ENCODE data around the gene SNAP23. TPM values are rescaled to one million over a fixed set of nuclear protein-coding genes. Genes with fewer than 3 reads are reported as not detected.

The SNAP23 gene
- total and polyA plus RNA-seq, 2 experiments from 2014 or later: 13.3 to 31.2 TPM

DNA sequence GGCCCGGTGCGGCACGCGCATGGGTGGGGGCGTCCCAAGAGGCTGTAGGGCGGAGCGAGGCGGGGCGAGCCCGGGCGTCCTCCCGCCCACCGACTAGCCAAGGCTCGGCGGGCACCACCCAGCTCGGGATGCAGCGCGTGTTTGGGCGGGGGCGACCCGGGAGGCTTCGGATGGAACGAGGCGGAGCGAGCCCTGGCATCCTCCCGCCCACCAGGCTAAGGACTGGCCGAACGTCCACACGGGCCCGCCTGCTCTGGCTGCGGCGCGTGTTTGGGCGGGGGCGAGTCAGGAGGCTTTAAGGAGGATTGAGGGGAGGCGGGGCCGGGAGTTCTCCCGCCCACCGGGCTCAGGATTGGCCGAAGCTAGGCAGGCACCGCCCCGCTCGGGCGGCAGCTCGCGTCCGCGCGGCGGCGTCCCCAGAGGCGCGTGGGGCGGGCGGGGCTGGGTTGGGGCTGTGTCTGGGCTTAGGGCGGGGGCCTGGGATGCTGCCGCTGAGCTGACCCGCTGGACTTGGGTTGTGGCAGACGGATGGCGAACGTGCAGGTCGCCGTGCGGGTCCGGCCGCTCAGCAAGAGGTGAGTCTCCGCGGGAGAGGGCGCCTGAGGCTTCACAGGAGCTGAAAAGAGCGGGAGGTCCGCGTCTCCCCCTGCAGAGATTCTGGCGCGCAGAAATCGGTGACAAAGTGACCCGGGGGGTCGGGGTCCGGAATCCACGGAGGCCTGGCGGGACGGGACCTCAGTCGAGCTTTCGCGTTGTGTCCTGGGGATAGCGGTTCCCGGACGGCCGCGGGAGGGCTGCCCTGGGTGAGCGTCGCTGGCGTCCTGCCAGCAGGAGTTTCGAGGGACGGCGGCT lies 80.0 kb downstream of the SNAP23 start, which contains the start of gene STARD9:
Gene STARD9, plus strand, starts transcription at position 419 of the 852 bp plus-strand sequence. Its CDS starts 110 bp downstream, at position 529.
- Histone ChIP-seq H3K27ac (peak within 1 kb of the TSS; percentile 44), H3K27me3 (peaks cover 27% of the 10 kb centered on the region), H3K4me3 (peak within 1 kb of the TSS; percentile 50), H3K4me1 (ENCODE audit: low read depth) (peaks cover 10% of the 10 kb centered on the region), H3K9me3 (ENCODE audit: low read depth) (no peaks in the 10 kb centered on the region), H3K36me3 (no peaks in the 10 kb centered on the region)
- peak; percentile 99 to 100 for DNase-seq (ENCODE audit: low read depth in 1 of 2, low spot score in 1 of 2)
- TF ChIP-seq, protein P1, sequence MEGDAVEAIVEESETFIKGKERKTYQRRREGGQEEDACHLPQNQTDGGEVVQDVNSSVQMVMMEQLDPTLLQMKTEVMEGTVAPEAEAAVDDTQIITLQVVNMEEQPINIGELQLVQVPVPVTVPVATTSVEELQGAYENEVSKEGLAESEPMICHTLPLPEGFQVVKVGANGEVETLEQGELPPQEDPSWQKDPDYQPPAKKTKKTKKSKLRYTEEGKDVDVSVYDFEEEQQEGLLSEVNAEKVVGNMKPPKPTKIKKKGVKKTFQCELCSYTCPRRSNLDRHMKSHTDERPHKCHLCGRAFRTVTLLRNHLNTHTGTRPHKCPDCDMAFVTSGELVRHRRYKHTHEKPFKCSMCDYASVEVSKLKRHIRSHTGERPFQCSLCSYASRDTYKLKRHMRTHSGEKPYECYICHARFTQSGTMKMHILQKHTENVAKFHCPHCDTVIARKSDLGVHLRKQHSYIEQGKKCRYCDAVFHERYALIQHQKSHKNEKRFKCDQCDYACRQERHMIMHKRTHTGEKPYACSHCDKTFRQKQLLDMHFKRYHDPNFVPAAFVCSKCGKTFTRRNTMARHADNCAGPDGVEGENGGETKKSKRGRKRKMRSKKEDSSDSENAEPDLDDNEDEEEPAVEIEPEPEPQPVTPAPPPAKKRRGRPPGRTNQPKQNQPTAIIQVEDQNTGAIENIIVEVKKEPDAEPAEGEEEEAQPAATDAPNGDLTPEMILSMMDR (IDR thresholded peaks at IDR 0.05; ENCODE audit: low read depth, low read length): peak; percentile 2

DNA sequence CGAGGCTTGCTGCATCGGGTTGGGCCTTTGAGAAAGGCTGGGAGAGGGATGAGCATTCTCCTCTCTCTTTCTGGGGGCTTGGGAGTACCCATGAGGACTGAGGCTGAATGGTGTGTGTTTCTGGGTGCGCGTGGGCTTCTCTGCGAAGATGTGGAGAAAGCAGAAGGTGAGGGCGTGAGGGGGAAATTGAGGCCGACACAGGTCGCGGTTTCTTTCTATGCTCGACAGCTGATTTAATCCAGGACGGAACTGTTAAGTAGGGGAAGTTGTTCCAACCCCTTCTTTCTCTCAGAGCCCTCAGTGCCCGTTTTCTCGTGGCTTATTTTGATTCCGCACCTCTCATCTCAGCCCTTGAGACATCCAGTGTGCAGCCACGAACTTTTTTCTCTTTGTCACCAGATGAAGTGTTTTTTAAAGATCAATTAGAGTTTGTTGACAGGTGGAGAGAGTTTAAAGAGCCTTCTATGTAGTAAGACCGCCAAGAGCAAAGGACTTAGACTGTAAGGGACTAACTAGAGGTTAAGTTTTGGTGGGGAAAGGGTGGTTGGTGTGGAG lies 80.7 kb downstream of the SNAP23 start:
- peak overlapping the region; percentile 44 for H3K27ac ChIP-seq
- no peaks in the 10 kb centered on the region for H3K9me3 ChIP-seq (ENCODE audit: low read depth)
- TF ChIP-seq, protein P1 (IDR thresholded peaks at IDR 0.05; ENCODE audit: low read depth, low read length): no peak
- H3K36me3 ChIP-seq: no peaks in the 10 kb centered on the region
- H3K4me1 ChIP-seq (ENCODE audit: low read depth): peaks cover 10% of the 10 kb centered on the region
- H3K4me3 ChIP-seq: peak overlapping the region; percentile 50
- H3K27me3 ChIP-seq: peaks cover 34% of the 10 kb centered on the region
- peak in 1 of 2 donors; percentile 71 for DNase-seq (ENCODE audit: low read depth in 1 of 2, low spot score in 1 of 2)

DNA sequence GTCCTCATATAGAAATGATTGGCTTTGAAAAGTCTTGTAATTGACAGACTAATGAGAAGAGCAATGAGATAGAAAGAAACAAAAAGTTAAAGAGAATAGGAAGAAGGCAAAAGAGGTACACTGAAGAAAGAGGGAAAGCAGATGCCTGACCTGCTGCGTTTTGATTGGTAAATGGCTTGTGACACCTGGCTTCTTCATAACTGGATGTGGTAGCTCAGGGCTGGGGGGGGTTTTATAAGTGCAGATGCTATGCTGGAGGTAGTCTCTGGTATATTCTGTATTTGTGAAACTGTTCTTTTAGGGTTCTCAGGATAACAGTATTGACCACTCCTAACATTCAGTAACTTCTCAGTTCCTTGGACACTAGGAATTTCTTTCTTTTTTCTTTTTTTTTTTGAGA lies 81.3 kb downstream of the SNAP23 start:
- Histone ChIP-seq H3K36me3 (no peaks in the 10 kb centered on the region), H3K4me3 (no peak overlapping the region), H3K27me3 (peaks cover 35% of the 10 kb centered on the region), H3K27ac (no peak overlapping the region), H3K9me3 (ENCODE audit: low read depth) (no peaks in the 10 kb centered on the region), H3K4me1 (ENCODE audit: low read depth) (peaks cover 11% of the 10 kb centered on the region)
- TF ChIP-seq, protein P1 (IDR thresholded peaks at IDR 0.05; ENCODE audit: low read depth, low read length): no peak
- DNase-seq (ENCODE audit: low read depth in 1 of 2, low spot score in 1 of 2): no peak

DNA sequence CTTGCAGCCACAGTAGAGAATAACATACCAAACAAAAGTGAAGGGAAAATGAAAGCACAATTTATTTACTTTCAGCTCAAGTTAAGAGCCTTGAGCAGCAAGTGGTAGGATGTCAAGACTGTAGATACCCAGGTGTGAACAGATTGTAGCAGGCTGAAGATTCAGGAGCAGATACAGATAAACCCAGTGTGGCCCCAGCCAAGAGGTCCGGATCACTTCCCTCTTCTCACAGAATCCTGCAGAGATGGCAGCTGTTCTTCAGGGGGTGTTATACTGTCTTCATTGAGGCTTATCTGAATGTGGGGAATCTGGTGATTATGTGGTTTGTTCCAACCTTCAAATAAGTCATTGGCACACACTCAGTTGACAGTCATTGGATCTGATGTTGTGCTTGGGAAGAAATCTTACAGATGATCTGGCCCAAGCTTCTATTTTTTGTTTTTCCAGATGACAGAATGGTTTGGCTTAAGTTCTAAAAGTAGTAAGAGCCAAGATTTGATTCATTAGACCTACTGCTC lies 82.1 kb downstream of the SNAP23 start:
- Histone ChIP-seq H3K27ac (no peak overlapping the region), H3K27me3 (peaks cover 41% of the 10 kb centered on the region), H3K4me1 (ENCODE audit: low read depth) (peaks cover 13% of the 10 kb centered on the region), H3K9me3 (ENCODE audit: low read depth) (no peaks in the 10 kb centered on the region), H3K4me3 (no peak overlapping the region), H3K36me3 (no peaks in the 10 kb centered on the region)
- TF ChIP-seq, protein P1 (IDR thresholded peaks at IDR 0.05; ENCODE audit: low read depth, low read length): no peak
- DNase-seq (ENCODE audit: low read depth in 1 of 2, low spot score in 1 of 2): peak in 1 of 2 donors; percentile 69

DNA sequence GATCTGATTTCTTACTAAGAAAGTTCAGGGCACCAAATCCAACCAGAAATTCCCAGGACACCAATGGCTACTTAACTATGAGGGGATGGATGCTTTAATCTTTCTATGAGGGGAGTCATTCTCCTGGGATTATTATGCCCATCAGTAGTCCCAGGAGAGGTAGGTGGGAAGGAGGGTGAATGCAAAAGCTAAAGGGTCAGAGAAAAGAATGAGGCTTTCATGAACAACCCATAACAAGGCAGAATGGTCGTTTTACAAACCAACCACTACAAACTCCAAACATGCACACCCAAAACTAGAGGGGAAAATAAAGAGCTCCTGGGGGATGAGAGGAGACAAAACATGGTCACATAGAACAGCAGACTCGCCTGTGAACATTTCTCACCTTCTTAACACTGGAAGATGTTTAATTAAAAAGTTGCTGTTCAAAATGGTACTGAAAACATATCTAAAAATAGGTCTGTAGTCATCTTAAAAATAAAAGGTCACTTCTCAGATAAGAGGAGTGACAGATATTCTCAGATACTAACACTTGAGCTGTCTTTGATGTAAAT lies 83.6 kb downstream of the SNAP23 start:
- TF ChIP-seq, protein P1 (IDR thresholded peaks at IDR 0.05; ENCODE audit: low read depth, low read length): no peak
- no peaks in the 10 kb centered on the region for H3K9me3 ChIP-seq (ENCODE audit: low read depth)

More for the DNA sequence above, 83.6 kb downstream of the SNAP23 start:
- Histone ChIP-seq H3K27me3 (peaks cover 46% of the 10 kb centered on the region), H3K4me1 (ENCODE audit: low read depth) (peaks cover 17% of the 10 kb centered on the region), H3K36me3 (no peaks in the 10 kb centered on the region), H3K4me3 (no peak overlapping the region), H3K27ac (no peak overlapping the region)
- DNase-seq (ENCODE audit: low read depth in 1 of 2, low spot score in 1 of 2): no peak
